ENCODE data around the gene ARSI.

Gene ARSI

GRCh38 chr5:150327139-150327538 is 24.4 kb upstream of the ARSI start:
- no peak for TF ChIP-seq CTCF (IDR thresholded peaks at IDR 0.05; ENCODE audit: borderline replicate concordance, insufficient read depth, low read depth, low read length)
- H3K4me3 ChIP-seq (ENCODE audit: low read depth, low read length), result no peak overlapping the region

GRCh38 chr5:150326707-150327106 is 24.0 kb upstream of the ARSI start:
- TF ChIP-seq CTCF (IDR thresholded peaks at IDR 0.05; ENCODE audit: borderline replicate concordance, insufficient read depth, low read depth, low read length), result no peak
- H3K4me3 ChIP-seq (ENCODE audit: low read depth, low read length), result no peak overlapping the region

GRCh38 chr5:150325426-150325825 is 22.7 kb upstream of the ARSI start:
- TF ChIP-seq CTCF (IDR thresholded peaks at IDR 0.05; ENCODE audit: borderline replicate concordance, insufficient read depth, low read depth, low read length), result no peak
- H3K4me3 ChIP-seq (ENCODE audit: low read depth, low read length), result no peak overlapping the region

- no peak for TF ChIP-seq CTCF (IDR thresholded peaks at IDR 0.05; ENCODE audit: borderline replicate concordance, insufficient read depth, low read depth, low read length)
- H3K4me3 ChIP-seq (ENCODE audit: low read depth, low read length), result no peak overlapping the region
Observed at GRCh38 chr5:150323819-150324218, 21.1 kb upstream of the ARSI start.

GRCh38 chr5:150323092-150323491 is 20.4 kb upstream of the ARSI start:
- no peak for TF ChIP-seq CTCF (IDR thresholded peaks at IDR 0.05; ENCODE audit: borderline replicate concordance, insufficient read depth, low read depth, low read length)
- no peak overlapping the region for H3K4me3 ChIP-seq (ENCODE audit: low read depth, low read length)

- no peak overlapping the region for H3K4me3 ChIP-seq (ENCODE audit: low read depth, low read length)
- no peak for TF ChIP-seq CTCF (IDR thresholded peaks at IDR 0.05; ENCODE audit: borderline replicate concordance, insufficient read depth, low read depth, low read length)
Observed at GRCh38 chr5:150322202-150322601, 19.5 kb upstream of the ARSI start.

- TF ChIP-seq CTCF (IDR thresholded peaks at IDR 0.05; ENCODE audit: borderline replicate concordance, insufficient read depth, low read depth, low read length), result no peak
- no peak overlapping the region for H3K4me3 ChIP-seq (ENCODE audit: low read depth, low read length)
Observed at GRCh38 chr5:150321784-150322183, 19.1 kb upstream of the ARSI start.
